Activated CD4-positive, alpha-beta T cell treated with anti-CD3 and anti-CD28 coated beads, Interleukin-2, Interleukin-4, amounts not matched to agents 100 ng/mL and 50 ng/mL, durations not matched to agents 16 hours and 8 hours (primary cell): ENCODE data around the gene SSR3.

ENCODE experiments used
- DNase-seq: peaks from one replicate; pipeline ENCODE4 v3.0.0-alpha.2; 2020; ENCODE audit warnings: low spot score

SSR3 gene

GRCh38 chr3:156536524-156537316, 18.2 kb downstream of the SSR3 start:
- no peak for DNase-seq

DNA sequence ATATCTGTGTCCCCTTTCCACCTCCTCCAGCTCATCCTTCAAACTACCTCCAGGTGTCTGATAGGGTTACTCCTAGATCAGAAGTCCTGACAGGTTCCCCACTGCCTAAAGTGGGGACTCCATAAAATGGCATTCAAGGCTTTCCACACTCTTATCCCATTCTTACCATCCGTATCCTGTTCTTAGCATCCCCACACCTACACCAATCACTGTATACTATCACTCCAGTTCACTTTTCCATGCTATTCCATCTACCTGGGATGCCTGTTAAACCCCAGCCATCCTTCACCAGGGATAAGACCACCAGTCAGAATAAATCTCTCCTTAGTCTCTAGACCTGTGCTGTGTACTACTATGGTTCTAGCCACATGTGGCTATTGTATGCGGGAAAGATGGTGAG, 19.1 kb downstream of the SSR3 start:
- no peak for DNase-seq

GRCh38 chr3:156535162-156535627, 19.7 kb downstream of the SSR3 start:
- peak; percentile 43 for DNase-seq

DNA sequence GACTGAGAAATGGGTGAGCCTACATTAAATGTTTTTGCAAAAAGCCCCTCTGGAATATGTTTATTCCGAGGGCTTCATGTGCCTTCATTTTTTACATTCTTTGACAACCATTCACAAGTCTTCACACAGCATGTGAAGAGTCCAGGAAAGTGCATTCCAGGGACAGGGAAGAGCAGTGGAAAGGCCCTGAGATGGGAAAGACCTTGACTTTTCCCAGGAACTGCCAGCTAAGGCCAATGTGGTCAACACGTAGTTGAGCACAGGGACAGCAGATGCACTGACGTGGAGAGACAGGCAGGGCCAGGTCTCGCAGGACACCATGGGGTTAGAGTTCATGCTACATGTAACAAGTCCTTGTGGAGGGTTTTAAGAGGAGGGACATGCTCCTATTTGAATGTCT, 21.7 kb downstream of the SSR3 start:
- no peak for DNase-seq

- no peak for DNase-seq
Measured at GRCh38 chr3:156532730-156533129, 22.2 kb downstream of the SSR3 start.

DNA sequence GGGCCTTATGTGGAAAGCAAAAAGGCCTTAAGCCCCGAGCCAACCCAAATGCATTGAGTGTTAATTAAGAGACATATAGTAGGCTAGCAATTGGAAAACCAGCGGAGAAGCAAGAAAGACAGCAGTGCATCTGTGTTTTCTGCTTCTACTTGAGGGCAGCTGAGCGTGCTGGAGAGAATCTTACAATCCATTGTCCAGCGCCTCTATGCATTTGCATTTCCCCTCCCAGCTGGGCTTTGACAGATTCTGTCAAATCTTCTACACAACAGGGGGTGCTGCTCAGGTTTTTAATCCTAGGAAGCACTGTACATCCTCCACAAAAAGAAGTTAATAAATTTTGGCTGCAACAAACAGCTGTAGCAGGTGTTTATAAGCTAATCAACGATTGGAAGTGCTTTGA, 23.9 kb downstream of the SSR3 start:
- no peak for DNase-seq

- DNase-seq, result no peak
Measured at GRCh38 chr3:156527060-156527459, 27.9 kb downstream of the SSR3 start.

DNA sequence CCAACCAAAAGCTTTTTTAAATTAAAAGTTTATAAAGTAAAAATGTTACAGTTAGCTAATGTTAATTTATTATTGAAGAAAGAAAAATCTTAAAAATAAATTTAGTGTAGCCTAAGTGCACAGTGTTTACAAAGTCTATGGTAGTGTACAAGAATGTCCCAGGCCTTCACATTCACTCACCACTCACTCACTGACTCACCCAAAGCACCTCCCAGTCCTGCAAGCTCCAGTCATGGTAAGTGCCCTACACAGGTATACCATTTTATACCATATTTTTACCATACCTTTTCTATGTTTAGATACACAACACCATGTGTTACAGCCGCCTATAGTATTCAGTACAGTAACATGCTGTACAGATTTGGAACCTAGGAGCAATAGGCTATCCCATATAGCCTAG, 29.1 kb downstream of the SSR3 start:
- DNase-seq, result no peak

DNA sequence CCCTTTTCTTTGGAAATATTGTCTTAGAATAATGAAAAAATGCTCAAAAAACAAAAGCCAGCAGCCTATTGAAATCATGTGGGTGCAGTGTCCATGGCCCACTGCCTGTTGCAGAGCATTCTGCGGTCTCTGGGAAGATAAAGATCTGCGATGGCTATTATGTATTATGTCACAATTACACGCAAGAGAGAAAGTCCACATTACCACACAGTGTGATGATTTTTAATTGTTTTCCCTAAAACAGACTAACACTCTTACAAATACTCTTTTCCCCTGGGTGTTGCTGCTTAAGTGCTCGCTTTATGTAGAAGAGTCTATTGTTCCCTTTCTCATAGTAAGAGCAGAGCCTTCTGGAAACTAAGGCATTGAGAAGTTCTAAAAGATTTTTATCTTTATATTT, 32.2 kb downstream of the SSR3 start:
- no peak for DNase-seq

- DNase-seq, result peak; percentile 59
Measured at GRCh38 chr3:156519758-156520162, 35.2 kb downstream of the SSR3 start.

DNA sequence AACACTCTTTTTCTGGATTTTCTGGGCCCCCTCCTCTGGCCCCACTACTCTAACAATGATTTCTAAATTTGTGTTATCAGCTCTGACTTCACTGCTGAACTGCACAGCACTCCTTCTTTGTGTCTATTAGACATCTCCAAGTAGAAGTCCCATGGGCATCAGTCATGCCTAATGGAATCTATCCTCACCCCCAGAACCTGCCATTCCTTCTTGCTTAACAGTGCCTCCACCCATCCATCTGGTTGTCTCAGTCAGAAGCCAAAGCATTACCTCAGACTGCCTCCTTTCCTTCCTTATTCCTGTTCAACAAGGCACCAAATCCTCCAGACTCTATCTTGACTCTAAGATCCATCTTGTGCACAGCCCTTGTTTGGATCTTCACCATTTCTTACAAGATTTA, 36.2 kb downstream of the SSR3 start:
- no peak for DNase-seq

DNA sequence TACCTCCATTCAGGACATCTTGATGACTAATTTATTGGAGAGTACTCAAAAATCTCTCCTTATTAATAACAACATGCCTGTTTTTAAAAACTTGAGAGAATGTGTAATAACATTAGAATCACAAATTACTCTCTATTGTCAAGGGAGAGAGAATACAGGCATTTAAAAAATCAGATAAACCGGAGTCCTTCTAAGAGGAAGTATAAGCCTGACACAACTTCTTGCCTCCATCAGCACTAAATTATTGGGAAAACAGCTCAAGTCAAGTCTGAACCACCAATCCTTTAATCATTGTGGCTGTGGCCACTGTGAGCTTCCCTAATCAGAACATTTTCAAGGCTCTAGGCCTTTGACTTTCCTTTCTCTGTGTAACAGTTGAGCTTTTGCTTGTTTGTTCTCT, 38.0 kb downstream of the SSR3 start:
- DNase-seq, result no peak

- DNase-seq, result no peak
Measured at GRCh38 chr3:156516284-156516683, 38.6 kb downstream of the SSR3 start.

GRCh38 chr3:156513619-156514018, 41.3 kb downstream of the SSR3 start:
- DNase-seq, result no peak

- peak; percentile 37 for DNase-seq
Measured at GRCh38 chr3:156511987-156512677, 42.8 kb downstream of the SSR3 start.

DNA sequence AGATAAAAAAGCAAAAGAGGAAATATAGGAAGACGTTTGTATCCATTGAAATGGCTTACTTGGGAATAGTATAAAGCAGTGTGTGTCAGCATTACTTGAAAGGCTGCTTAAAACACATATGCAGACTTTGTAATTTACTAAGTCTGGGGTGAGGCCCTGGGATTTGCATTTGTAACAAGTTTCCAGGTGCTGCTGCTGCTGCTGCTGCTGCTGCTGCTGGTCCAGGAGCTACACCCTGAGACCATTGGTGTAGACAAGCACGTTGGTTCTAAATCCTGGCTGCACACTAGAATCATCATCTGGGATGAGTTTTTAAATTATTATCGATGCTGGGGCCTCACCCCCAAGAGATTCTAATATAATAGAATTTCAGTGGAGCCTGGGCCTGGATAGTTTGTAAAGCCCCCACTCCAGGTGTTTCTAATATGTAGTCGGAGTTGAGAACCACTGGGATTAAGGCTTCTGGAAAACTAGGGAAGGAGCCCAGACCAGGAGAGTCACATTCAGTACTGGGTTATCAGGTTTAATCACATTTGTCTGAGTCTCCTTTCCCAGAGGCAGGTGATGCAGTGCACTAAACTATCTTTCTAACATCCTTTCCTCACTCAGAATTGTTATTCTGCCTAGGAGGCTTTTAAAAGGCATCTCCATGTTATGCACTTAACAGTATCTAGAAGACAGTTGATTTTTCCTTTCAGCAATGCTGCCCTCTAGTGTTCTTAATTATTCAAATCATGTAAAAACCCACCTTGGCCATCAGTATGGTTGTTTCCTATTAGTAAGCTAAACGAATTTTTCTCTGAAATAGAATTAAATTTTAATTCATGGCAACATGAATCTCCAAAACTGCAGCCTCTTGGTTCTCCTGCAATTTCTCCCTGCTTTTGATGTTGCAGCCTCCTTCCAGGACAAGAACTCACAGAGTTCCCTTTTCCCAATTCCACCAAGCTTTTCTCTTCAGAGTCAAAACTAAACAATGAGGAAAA, 45.4 kb downstream of the SSR3 start:
- DNase-seq, result peak; percentile 67

- DNase-seq, result no peak
Measured at GRCh38 chr3:156507285-156507684, 47.6 kb downstream of the SSR3 start.

DNA sequence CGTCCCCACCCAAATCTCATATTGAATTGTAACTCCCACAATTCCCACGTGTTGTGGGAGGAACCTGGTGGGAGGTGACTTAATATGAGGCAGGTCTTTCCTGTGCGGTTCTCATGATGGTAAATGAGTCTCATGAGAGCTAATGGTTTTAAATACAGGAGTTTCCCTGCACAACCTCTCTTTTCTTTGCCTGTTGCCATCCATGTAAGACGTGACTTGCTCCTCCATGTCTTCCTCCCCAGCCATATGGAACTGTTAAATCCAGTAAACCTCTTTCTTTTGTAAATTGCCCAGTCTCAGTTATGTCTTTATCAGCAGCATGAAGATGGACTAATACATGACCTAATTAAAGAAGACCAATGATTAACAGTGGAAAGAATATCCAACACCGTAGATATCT, 56.6 kb downstream of the SSR3 start:
- no peak for DNase-seq

GRCh38 chr3:156497326-156497725, 57.6 kb downstream of the SSR3 start:
- no peak for DNase-seq

- DNase-seq, result no peak
Measured at GRCh38 chr3:156495816-156496215, 59.1 kb downstream of the SSR3 start.

GRCh38 chr3:156493887-156494286, 61.0 kb downstream of the SSR3 start:
- no peak for DNase-seq

GRCh38 chr3:156492801-156493261, 62.1 kb downstream of the SSR3 start:
- DNase-seq, result no peak
